ENCODE results near the gene SCN4B.

Gene SCN4B

DNA sequence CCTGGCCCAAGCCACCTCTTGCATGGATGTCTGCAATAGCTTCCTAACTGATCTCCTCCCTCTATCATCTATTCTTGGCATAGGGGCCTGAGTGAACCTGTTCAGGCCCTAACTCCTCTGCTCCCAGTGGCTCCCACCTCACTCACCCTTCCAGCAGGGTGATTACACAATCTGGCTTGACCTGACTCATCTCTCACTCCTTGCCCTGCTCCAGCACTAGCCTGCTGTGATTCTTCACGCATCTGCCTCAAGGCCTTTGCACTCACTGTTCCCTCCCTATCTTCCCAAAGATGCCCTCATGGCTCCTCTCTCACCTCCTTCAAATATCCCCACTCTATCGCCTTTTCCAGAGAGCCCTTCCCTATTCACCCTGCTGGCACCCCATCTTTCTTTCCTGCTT is 10.5 kb downstream of the SCN4B start:
- Mint-ChIP-seq H3K36me3 (ENCODE audit: insufficient read depth) (no peaks in the 10 kb centered on the region), H3K27ac (no peak overlapping the region), H3K9me3 (no peaks in the 10 kb centered on the region), H3K4me3 (no peak overlapping the region), H3K27me3 (peaks cover 67 to 71% of the 10 kb centered on the region in 2 donors), H3K4me1 (ENCODE audit: low read depth in 2 of 2) (peaks cover 4 to 9% of the 10 kb centered on the region in 2 donors)
- no peak for DNase-seq
- ATAC-seq (replicated peaks): no peak

DNA sequence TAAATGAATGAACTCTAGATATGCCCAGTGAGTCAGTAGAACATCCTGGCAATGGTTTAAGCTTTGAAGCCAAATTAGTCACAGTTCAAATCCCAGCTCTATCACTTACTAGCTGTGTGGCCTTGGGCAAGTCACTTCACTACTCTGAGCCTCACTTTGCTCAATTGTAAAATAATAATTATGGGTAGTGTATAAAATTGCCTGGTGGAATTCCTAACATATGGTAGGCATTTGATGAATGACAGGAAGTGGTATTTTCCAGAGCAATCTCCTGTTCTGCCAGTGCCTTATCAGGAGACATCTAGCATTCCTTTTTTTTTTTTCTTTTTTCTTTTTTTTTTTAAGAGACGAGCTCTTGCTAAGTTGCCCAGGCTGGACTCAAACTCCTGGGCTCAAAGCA is 13.0 kb downstream of the SCN4B start:
- Mint-ChIP-seq H3K36me3 (ENCODE audit: insufficient read depth) (no peaks in the 10 kb centered on the region), H3K27me3 (peaks cover 72 to 78% of the 10 kb centered on the region in 2 donors), H3K27ac (no peak overlapping the region), H3K9me3 (no peaks in the 10 kb centered on the region), H3K4me3 (no peak overlapping the region), H3K4me1 (ENCODE audit: low read depth in 2 of 2) (peaks cover 0 to 1% of the 10 kb centered on the region in 2 donors)
- DNase-seq: no peak
- no peak for ATAC-seq (replicated peaks)

- H3K27me3 Mint-ChIP-seq: peaks cover 72 to 78% of the 10 kb centered on the region in 2 donors
- H3K36me3 Mint-ChIP-seq (ENCODE audit: insufficient read depth): no peaks in the 10 kb centered on the region
- no peak overlapping the region for H3K27ac Mint-ChIP-seq
- no peaks in the 10 kb centered on the region for H3K9me3 Mint-ChIP-seq
- H3K4me3 Mint-ChIP-seq: no peak overlapping the region
- DNase-seq: no peak
- ATAC-seq (replicated peaks): no peak
- peaks cover 0 to 1% of the 10 kb centered on the region in 2 donors for H3K4me1 Mint-ChIP-seq (ENCODE audit: low read depth in 2 of 2)
Observed at GRCh38 chr11:118138839-118139420, 13.7 kb downstream of the SCN4B start.

DNA sequence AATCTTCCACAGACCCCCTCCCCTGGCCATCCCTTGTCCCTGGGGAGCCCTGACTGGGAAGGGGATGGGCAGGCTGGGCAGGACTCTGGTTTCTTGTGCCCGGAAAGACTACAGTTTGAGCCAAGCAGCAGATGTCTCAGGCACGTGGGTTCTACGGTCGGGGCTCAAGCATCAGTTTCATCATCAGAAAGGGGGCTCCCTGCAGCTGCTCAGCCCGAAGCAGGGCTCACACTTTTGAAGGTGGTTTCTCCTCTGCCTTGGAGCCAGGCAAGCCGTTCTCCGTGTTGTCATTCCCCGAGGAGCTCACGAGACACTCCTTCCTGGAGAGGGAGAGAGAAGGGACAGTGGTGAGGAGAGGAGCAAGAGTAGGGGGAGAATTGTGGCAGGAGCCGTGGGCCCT is 15.8 kb downstream of the SCN4B start:
- Mint-ChIP-seq H3K27ac (no peak overlapping the region), H3K9me3 (no peaks in the 10 kb centered on the region)
- no peak for ATAC-seq (replicated peaks)

GRCh38 chr11:118136341-118136740 is 16.3 kb downstream of the SCN4B start:
- Mint-ChIP-seq H3K36me3 (ENCODE audit: insufficient read depth) (no peaks in the 10 kb centered on the region), H3K9me3 (no peaks in the 10 kb centered on the region), H3K4me1 (ENCODE audit: low read depth in 2 of 2) (peaks cover 0 to 1% of the 10 kb centered on the region in 2 donors), H3K27me3 (peaks cover 49 to 65% of the 10 kb centered on the region in 2 donors), H3K4me3 (no peak overlapping the region), H3K27ac (no peak overlapping the region)
- ATAC-seq (replicated peaks): no peak
- no peak for DNase-seq

More for the DNA sequence above, 15.8 kb downstream of the SCN4B start:
- H3K36me3 Mint-ChIP-seq (ENCODE audit: insufficient read depth): no peaks in the 10 kb centered on the region
- H3K27me3 Mint-ChIP-seq: peaks cover 54 to 70% of the 10 kb centered on the region in 2 donors
- DNase-seq: no peak
- H3K4me3 Mint-ChIP-seq: no peak overlapping the region
- H3K4me1 Mint-ChIP-seq (ENCODE audit: low read depth in 2 of 2): peaks cover 0 to 1% of the 10 kb centered on the region in 2 donors

DNA sequence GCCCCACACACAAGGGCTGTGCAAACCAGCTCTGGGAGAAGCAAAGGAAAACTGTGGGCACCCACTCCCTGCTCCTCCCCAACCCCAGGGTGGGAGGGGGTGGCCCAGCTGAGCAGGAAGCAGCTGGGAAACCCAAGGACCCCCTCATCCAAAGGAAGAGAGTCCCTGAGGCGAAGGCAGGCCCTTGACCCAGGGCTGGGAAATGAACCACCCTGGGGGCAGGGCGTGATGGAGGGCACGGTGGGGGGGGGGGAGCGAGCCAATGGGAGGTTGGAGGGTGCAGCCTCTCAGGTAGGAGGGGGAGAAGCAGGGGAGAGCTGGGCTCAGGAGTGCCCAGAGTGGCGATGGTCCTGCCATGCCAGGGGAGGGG is 16.8 kb downstream of the SCN4B start:
- H3K27me3 Mint-ChIP-seq: peaks cover 48 to 59% of the 10 kb centered on the region in 2 donors
- ATAC-seq (replicated peaks): no peak
- no peaks in the 10 kb centered on the region for H3K36me3 Mint-ChIP-seq (ENCODE audit: insufficient read depth)
- peaks cover 0 to 1% of the 10 kb centered on the region in 2 donors for H3K4me1 Mint-ChIP-seq (ENCODE audit: low read depth in 2 of 2)
- H3K27ac Mint-ChIP-seq: no peak overlapping the region
- no peaks in the 10 kb centered on the region for H3K9me3 Mint-ChIP-seq
- DNase-seq: no peak
- no peak overlapping the region for H3K4me3 Mint-ChIP-seq

DNA sequence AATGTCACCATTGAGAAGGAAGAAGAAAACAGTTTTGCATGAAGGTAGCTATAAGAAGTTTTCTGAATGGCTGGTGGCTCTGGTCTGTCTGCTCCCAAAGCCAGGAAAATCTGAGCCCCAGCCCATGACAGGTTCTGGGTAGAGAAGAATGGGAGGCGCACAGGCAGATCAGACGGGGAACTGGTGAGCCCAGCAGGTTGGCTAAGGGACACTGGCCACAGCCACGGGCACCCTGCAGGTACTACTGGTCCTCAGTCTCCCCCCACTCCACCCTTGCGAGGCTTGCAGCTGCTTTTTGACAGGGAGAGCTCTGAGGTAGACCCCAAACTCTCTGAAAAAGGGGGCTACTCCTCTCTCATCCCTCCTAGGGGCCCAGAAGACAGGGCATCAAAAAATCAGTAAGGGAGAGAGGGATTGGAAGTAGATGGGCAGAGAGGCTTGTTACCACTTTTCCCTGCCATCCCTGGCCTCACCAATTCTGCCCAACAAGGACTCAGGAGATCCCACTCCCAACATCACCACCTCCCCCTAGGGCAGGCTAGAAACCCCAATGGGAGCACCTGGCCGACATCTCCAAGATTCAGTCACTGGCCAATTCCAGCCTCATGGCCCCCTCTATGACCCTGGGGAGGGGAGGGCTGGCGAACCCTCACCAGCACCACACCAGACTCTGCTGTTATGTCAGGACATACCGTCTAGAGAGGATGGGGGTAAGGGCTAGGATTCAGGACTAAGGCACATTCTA is 17.4 kb downstream of the SCN4B start:
- Mint-ChIP-seq H3K4me3 (no peak overlapping the region), H3K9me3 (no peaks in the 10 kb centered on the region), H3K27me3 (peaks cover 46 to 54% of the 10 kb centered on the region in 2 donors), H3K27ac (no peak overlapping the region), H3K36me3 (ENCODE audit: insufficient read depth) (no peaks in the 10 kb centered on the region), H3K4me1 (ENCODE audit: low read depth in 2 of 2) (peaks cover 0 to 1% of the 10 kb centered on the region in 2 donors)
- no peak for ATAC-seq (replicated peaks)
- DNase-seq: no peak

DNA sequence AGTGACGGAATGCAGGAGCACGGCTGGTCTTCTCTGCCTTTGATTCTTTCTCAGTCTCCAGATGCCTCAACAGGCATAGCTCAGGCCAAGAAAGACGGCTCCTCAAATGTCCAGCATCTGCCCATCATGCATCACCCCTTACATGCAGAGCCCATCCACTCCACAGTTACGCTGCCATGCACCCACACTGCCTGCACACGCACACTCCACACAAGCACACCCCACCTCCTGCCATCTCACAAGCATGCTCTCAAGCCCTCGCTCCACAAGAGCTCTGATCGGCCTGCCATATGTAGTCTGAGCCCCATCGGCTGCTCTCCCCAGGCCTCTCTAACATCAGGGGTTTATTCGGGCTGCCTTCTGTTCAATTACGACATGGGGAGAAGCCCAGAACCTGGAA is 18.8 kb downstream of the SCN4B start:
- ATAC-seq (replicated peaks) (no peak), DNase-seq (no peak)
- H3K4me1 Mint-ChIP-seq (ENCODE audit: low read depth in 2 of 2): peaks cover 0 to 1% of the 10 kb centered on the region in 2 donors
- H3K4me3 Mint-ChIP-seq: no peak overlapping the region
- no peaks in the 10 kb centered on the region for H3K36me3 Mint-ChIP-seq (ENCODE audit: insufficient read depth)
- peaks cover 45 to 49% of the 10 kb centered on the region in 2 donors for H3K27me3 Mint-ChIP-seq
- H3K9me3 Mint-ChIP-seq: no peaks in the 10 kb centered on the region
- peak overlapping the region in 1 of 2 donors; percentile 39 for H3K27ac Mint-ChIP-seq

DNA sequence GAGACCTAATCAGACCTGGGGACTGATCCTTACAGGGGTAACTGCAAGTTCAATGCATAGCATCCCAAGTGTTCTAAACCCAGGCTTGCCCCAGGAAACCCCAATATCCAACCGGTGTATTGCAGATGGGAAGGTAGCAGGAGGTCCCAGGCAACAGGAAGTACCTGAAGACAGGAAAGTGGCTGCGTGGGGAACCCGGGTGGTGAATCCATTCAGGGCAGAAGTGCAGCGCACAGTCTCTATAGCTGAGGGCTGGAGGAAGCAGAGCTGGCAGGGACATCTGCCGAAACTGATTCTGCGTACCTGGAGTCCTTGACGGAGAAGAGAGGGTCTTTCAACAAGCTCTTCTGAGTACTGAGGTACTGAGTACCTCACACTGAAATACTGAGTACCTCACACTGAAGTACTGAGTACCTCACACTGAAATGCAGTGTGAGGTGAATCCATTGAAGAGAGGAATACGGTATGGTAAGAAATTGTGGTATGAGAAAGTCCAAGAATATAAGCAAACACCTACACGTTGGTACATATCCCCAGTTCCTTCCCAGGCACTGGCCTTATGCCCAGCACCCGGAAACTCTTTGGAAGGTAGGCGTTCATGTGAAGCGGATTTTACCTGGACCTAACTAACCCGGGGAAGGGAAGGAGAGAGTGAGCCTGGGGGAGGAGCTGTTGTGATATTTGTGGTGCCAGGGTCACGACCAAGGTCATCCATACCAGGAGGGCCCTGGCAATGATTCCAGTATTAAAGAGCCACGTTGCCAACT is 20.1 kb downstream of the SCN4B start:
- no peak overlapping the region for H3K27ac Mint-ChIP-seq
- no peaks in the 10 kb centered on the region for H3K36me3 Mint-ChIP-seq (ENCODE audit: insufficient read depth)

GRCh38 chr11:118129471-118130172 is 23.0 kb downstream of the SCN4B start:
- no peaks in the 10 kb centered on the region for H3K9me3 Mint-ChIP-seq
- no peak overlapping the region for H3K27ac Mint-ChIP-seq
- no peak for DNase-seq
- no peak overlapping the region for H3K4me3 Mint-ChIP-seq
- no peak for ATAC-seq (replicated peaks)
- no peaks in the 10 kb centered on the region for H3K36me3 Mint-ChIP-seq (ENCODE audit: insufficient read depth)
- no peaks in the 10 kb centered on the region for H3K4me1 Mint-ChIP-seq (ENCODE audit: low read depth in 2 of 2)
- peaks cover 26 to 29% of the 10 kb centered on the region in 2 donors for H3K27me3 Mint-ChIP-seq

More for the DNA sequence above, 20.1 kb downstream of the SCN4B start:
- Mint-ChIP-seq H3K27me3 (peaks cover 38 to 44% of the 10 kb centered on the region in 2 donors), H3K4me1 (ENCODE audit: low read depth in 2 of 2) (peaks cover 0 to 1% of the 10 kb centered on the region in 2 donors), H3K4me3 (no peak overlapping the region), H3K9me3 (no peaks in the 10 kb centered on the region)
- DNase-seq (no peak), ATAC-seq (replicated peaks) (no peak)

- no peak overlapping the region for H3K27ac Mint-ChIP-seq
- H3K4me1 Mint-ChIP-seq (ENCODE audit: low read depth in 2 of 2): no peaks in the 10 kb centered on the region
- ATAC-seq (replicated peaks) (no peak), DNase-seq (no peak)
- no peaks in the 10 kb centered on the region for H3K36me3 Mint-ChIP-seq (ENCODE audit: insufficient read depth)
- H3K4me3 Mint-ChIP-seq: no peak overlapping the region
- H3K27me3 Mint-ChIP-seq: peaks cover 19 to 22% of the 10 kb centered on the region in 2 donors
- H3K9me3 Mint-ChIP-seq: no peaks in the 10 kb centered on the region
Observed at GRCh38 chr11:118128721-118129470, 23.7 kb downstream of the SCN4B start.

GRCh38 chr11:118128310-118128709 is 24.3 kb downstream of the SCN4B start:
- H3K4me1 Mint-ChIP-seq (ENCODE audit: low read depth in 2 of 2): no peaks in the 10 kb centered on the region
- no peak overlapping the region for H3K27ac Mint-ChIP-seq
- H3K27me3 Mint-ChIP-seq: peaks cover 17 to 18% of the 10 kb centered on the region in 2 donors
- DNase-seq (no peak), ATAC-seq (replicated peaks) (no peak)
- no peak overlapping the region for H3K4me3 Mint-ChIP-seq
- no peaks in the 10 kb centered on the region for H3K36me3 Mint-ChIP-seq (ENCODE audit: insufficient read depth)
- H3K9me3 Mint-ChIP-seq: no peaks in the 10 kb centered on the region

Data from effector memory CD8-positive, alpha-beta T cell (primary cell).